ENCODE results near the gene HUWE1.

Gene HUWE1

GRCh38 chrX:53674581-53674980 is 11.9 kb downstream of the HUWE1 start:
- DNase-seq (ENCODE audit: low spot score), result no peak
- TF ChIP-seq CTCF (IDR thresholded peaks at IDR 0.05), result no peak
- H3K4me3 ChIP-seq, result no peak overlapping the region
- no peak overlapping the region for H3K27ac ChIP-seq

- no peak overlapping the region for H3K4me3 ChIP-seq
- no peak for DNase-seq (ENCODE audit: low spot score)
- H3K27ac ChIP-seq, result no peak overlapping the region
- TF ChIP-seq CTCF (IDR thresholded peaks at IDR 0.05), result no peak
These were observed 17.3 kb downstream of the HUWE1 start for GRCh38 chrX:53669258-53669657.

GRCh38 chrX:53666171-53666570 is 20.3 kb downstream of the HUWE1 start:
- no peak for DNase-seq (ENCODE audit: low spot score)
- H3K4me3 ChIP-seq, result no peak overlapping the region
- no peak for TF ChIP-seq CTCF (IDR thresholded peaks at IDR 0.05)
- H3K27ac ChIP-seq, result no peak overlapping the region

- no peak for DNase-seq (ENCODE audit: low spot score)
- H3K4me3 ChIP-seq, result no peak overlapping the region
- no peak overlapping the region for H3K27ac ChIP-seq
- no peak for TF ChIP-seq CTCF (IDR thresholded peaks at IDR 0.05)
These were observed 26.5 kb downstream of the HUWE1 start for GRCh38 chrX:53660004-53660403.

GRCh38 chrX:53659039-53659438 is 27.5 kb downstream of the HUWE1 start:
- no peak overlapping the region for H3K4me3 ChIP-seq
- DNase-seq (ENCODE audit: low spot score), result no peak
- no peak for TF ChIP-seq CTCF (IDR thresholded peaks at IDR 0.05)
- H3K27ac ChIP-seq, result no peak overlapping the region

- DNase-seq (ENCODE audit: low spot score), result no peak
These were observed 29.7 kb downstream of the HUWE1 start for GRCh38 chrX:53656845-53657244.

GRCh38 chrX:53654376-53654775 is 32.1 kb downstream of the HUWE1 start:
- DNase-seq (ENCODE audit: low spot score), result no peak
- Histone ChIP-seq H3K4me3 (no peak overlapping the region), H3K27ac (no peak overlapping the region)
- TF ChIP-seq CTCF (IDR thresholded peaks at IDR 0.05), result no peak

More at GRCh38 chrX:53656845-53657244, 29.7 kb downstream of the HUWE1 start:
- no peak for TF ChIP-seq CTCF (IDR thresholded peaks at IDR 0.05)
- Histone ChIP-seq H3K27ac (no peak overlapping the region), H3K4me3 (no peak overlapping the region)
